Stimulated activated CD4-positive, alpha-beta T cell treated with anti-CD3 and anti-CD28 coated beads, Interleukin-12 subunit alpha, Interleukin-12 subunit beta, amount 100 ng/mL, for 24 hours (primary cell): ENCODE data around the gene DPH7.
A peak's percentile ranks its signal among the peaks of the same experiment; 100 is the strongest.
"Not testable (repeated sequence)": the region's sequence is repeated elsewhere in the genome, so short reads cannot be mapped to it uniquely, and the experiment has no call there.

ENCODE experiments used
- DNase-seq, 2 experiments: peaks; one replicate each; pipeline ENCODE4 v3.0.0-alpha.2; 2020; ENCODE audit warnings: low read depth in 2 of 2

Gene DPH7

GRCh38 chr9:137578518-137579258 lies at the start of gene DPH7:
TSS of gene DPH7 (minus strand) at chr9:137578925. CDS start at chr9:137578777, 148 bp downstream.
- peak; percentile 90 to 97 for DNase-seq

GRCh38 chr9:137627406-137627805 lies 48.7 kb upstream of the DPH7 start:
- DNase-seq = not testable (repeated sequence)

GRCh38 chr9:137626464-137626863 lies 47.7 kb upstream of the DPH7 start:
- no peak for DNase-seq

GRCh38 chr9:137622211-137622610 lies 43.5 kb upstream of the DPH7 start:
- DNase-seq = not testable (repeated sequence)

GRCh38 chr9:137621131-137621757 lies 42.5 kb upstream of the DPH7 start:
- DNase-seq = no peak

GRCh38 chr9:137620581-137620980 lies 41.9 kb upstream of the DPH7 start:
- no peak for DNase-seq

- DNase-seq = no peak
Observed at GRCh38 chr9:137620048-137620405, 41.3 kb upstream of the DPH7 start.

- DNase-seq = no peak
Observed at GRCh38 chr9:137619240-137620047, 40.7 kb upstream of the DPH7 start.

- DNase-seq = peak; percentile 78 to 81
Observed at GRCh38 chr9:137618105-137619067, 39.7 kb upstream of the DPH7 start, which contains the start of gene EHMT1. TSS of gene EHMT1 (plus strand) at chr9:137619005. CDS start at chr9:137619029, 24 bp downstream.

GRCh38 chr9:137615387-137615871 lies 36.7 kb upstream of the DPH7 start:
- DNase-seq = no peak

- no peak for DNase-seq
Observed at GRCh38 chr9:137614631-137615386, 36.1 kb upstream of the DPH7 start.

- DNase-seq = no peak
Observed at GRCh38 chr9:137613738-137614523, 35.2 kb upstream of the DPH7 start.

- DNase-seq = no peak
Observed at GRCh38 chr9:137613259-137613658, 34.5 kb upstream of the DPH7 start.

GRCh38 chr9:137612741-137613142 lies 34.0 kb upstream of the DPH7 start:
- no peak for DNase-seq

GRCh38 chr9:137611623-137612609 lies 33.2 kb upstream of the DPH7 start:
- no peak for DNase-seq

GRCh38 chr9:137610944-137611343 lies 32.2 kb upstream of the DPH7 start:
- no peak for DNase-seq

- DNase-seq = no peak
Observed at GRCh38 chr9:137607141-137607857, 28.6 kb upstream of the DPH7 start.

- DNase-seq = no peak
Observed at GRCh38 chr9:137606734-137607138, 28.0 kb upstream of the DPH7 start.
